K562 treated with DMSO at 1 percent for 4 hours (cell line): ENCODE data around the gene CHRNG. TPM values are rescaled to one million over a fixed set of nuclear protein-coding genes. Genes with fewer than 3 reads are reported as not detected.

ENCODE experiments used
- total RNA-seq: library from RNA; unstranded; fragments of 300-600 nt; gene quantifications from 2 replicates; pipeline ENCODE4 v1.2.3, GENCODE V29; 2022; ENCODE audit not compliant: insufficient read depth

CHRNG gene, protein sequence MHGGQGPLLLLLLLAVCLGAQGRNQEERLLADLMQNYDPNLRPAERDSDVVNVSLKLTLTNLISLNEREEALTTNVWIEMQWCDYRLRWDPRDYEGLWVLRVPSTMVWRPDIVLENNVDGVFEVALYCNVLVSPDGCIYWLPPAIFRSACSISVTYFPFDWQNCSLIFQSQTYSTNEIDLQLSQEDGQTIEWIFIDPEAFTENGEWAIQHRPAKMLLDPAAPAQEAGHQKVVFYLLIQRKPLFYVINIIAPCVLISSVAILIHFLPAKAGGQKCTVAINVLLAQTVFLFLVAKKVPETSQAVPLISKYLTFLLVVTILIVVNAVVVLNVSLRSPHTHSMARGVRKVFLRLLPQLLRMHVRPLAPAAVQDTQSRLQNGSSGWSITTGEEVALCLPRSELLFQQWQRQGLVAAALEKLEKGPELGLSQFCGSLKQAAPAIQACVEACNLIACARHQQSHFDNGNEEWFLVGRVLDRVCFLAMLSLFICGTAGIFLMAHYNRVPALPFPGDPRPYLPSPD
- total RNA-seq: not detected in 2 replicates

DNA sequence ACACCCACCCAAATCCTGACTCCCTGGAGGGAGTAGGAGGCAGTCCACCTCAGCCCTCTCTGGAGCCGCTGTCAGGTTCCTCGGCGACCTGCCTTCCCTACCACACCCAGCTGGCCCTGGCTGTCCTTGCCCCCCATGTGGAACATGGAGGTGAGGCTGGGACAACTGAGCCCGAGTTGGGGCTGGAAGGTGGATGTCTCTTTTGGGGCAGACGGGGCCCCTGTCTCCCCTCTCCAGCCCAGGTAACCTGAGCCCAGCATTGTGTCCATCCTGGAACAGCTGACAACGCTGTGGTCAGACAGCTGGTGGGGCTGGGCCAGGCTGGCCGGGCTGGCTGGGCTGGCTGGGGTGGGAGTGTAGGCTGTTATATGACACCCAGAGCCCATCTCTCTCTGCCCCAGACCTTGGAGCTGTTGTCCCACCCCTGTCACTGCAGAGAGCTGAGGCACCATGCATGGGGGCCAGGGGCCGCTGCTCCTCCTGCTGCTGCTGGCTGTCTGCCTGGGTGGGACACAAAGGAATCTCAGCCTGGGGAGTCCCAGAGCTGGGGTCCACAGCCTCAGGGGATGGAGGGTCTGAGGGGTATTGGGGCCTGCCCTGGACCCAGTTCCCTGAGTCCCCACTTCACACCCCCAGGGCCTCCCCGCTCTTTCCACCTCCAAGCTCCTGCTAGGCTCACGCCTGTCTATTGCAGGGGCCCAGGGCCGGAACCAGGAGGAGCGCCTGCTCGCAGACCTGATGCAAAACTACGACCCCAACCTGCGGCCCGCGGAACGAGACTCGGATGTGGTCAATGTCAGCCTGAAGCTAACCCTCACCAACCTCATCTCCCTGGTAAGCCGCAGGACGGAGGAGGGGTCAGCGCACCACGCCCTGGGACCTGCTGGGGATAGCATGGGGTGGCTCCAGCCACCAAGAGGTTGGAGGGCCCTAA, at the start of gene CHRNG:
Gene CHRNG (plus strand): TSS at position 395 of the 934 bp plus-strand sequence. CDS start 56 bp downstream, at position 451.

DNA sequence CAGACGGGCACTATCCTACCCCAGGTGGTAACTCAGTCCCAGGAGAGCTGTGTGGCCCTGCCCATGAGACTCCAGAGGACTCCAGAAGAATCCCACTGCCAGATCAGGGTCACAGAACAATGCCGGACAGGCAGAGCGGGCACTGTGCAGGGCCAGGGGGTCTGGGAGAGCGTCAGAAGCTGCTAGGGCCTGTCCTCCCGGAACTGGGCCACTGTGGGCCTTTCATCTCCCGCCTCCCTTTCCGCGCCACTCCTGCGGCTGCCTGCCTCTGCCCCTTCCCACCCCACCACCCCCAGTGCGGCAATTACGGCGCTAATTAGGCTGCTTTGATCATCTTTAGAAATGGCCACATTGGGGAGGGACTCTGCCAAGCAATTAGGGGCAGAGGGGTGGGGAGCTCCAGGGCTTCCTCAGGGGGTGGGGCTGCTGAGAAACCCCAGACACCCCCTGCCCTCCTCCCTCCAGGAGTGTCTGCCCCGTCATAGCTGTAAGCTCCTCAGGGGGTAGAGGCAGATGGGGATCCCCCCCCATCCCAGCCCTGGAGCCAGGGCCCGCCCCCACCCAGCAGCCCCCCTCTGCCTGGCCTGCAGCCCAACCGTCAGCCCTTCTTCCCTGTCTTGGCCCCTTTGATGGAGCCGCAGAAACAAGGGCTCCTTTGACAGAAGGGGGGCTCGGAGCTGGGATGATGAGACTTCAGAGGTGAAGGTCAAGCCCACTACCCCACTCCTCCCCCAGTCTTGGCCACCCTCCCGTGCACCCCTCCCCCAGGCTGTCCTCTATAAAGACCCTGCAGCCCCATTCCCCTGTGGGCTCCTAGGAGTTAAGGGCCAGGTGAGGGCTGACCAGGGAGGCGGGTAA, 19.7 kb upstream of the CHRNG start, which contains the start of gene PRSS56:
Gene PRSS56 (plus strand): TSS at position 808 of the 858 bp plus-strand sequence. CDS start 211 bp downstream, outside the sequence.

DNA sequence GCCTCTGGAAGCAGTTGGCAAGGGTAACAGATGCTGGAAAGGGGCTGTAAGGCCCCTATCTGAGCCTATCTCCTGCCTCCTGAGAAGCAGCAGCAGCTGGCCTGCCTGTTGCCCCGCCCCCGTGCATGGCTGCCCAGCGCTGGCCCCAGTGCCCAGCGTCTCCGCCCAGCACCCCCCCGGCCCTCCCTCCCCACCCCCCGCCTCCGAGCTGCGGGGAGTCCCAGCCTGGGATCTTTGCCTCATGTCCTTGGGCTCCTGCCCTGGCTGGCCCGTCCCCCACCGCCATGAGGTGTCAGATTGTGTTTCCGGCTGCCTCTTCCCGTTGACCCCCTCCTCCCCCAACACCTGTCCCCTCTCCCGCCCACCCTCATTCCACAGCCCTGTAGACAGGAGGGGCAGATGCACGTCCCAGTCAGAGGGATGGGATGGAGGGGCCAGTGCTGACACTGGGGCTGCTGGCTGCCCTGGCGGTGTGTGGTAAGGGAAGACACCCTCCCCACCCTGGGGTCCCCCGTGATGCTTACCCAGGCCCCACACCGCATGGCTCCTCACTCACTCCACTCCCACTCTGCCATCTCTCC, 13.6 kb upstream of the CHRNG start, which contains the start of gene CHRND:
Gene CHRND (plus strand): TSS at position 370 of the 581 bp plus-strand sequence. CDS start 56 bp downstream, at position 426.

DNA sequence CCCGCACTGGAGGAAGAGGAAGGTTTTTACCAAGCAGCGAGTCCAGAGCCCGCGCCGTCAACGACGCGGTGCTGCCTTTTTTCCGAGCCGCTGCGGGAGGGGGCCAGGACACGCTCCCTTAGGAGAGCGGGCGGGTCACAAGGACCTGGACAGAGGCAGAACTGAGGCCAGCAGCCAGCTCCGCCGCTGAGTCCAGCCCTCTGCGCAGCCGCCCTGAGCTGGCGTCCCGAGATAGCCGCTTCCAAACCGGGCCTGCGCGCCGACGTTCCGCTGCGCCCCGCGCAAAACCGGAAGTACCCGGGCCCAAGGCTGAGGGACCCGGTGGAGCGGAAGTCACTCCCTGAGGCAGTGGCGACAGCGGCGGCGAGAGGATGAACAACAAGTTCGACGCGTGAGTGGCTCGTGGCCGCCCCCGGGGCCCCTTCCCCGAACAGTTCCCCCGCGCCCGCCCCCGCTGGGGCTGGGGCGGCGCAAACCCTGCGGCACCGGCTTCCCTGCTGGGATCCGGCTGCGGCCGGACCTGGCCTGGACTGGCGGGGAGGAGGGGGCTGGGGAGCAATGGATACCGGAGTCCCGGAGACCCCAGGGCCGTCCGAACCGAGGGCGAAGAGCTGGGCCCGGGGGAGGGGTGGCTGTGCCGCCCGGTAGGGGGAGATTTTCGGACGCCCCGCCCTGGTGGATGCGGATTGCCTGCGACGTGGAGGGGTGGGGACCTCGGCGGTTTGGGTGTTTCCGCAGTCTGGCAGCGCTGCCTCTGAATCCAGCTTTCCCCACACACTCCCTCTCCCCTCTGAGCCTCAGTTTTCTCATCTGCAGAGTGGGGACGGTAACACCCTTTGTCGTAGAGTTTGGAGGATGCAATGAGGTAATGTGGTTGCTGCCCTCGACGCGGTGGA, 11.1 kb downstream of the CHRNG start, which contains the start of the genes EIF4E2 and TIGD1:
Gene EIF4E2 (plus strand): TSS at position 336 of the 896 bp plus-strand sequence. CDS start 36 bp downstream, at position 372.
Gene TIGD1 (minus strand): TSS at position 204 of the 896 bp plus-strand sequence. CDS start 675 bp downstream, outside the sequence.

Other genes with a start within 250 kb of the CHRNG start
- gene ALPP, start 160.9 kb upstream of the CHRNG start, total RNA-seq: not detected in 2 replicates
- not detected in 2 replicates for gene ALPG, start 132.8 kb upstream of the CHRNG start, total RNA-seq
- not detected in 2 replicates for gene ALPI, start 83.5 kb upstream of the CHRNG start, total RNA-seq
- gene ECEL1, start 51.9 kb upstream of the CHRNG start, total RNA-seq: not detected in 2 replicates
- gene PRSS56, start 19.3 kb upstream of the CHRNG start, total RNA-seq: not detected in 2 replicates
- gene CHRND, start 13.5 kb upstream of the CHRNG start, total RNA-seq: not detected in 2 replicates
- 1.9 TPM in 2 replicates for gene TIGD1, start 10.9 kb downstream of the CHRNG start, total RNA-seq
- 46.7 and 52.0 TPM in 2 replicates for gene EIF4E2, start 11.0 kb downstream of the CHRNG start, total RNA-seq
- 10.8 and 20.4 TPM in 2 replicates for gene EFHD1, start 93.9 kb downstream of the CHRNG start, total RNA-seq
- 17.6 and 19.1 TPM in 2 replicates for gene GIGYF2, start 157.6 kb downstream of the CHRNG start, total RNA-seq
- gene KCNJ13, start 236.9 kb downstream of the CHRNG start, total RNA-seq: not detected in 2 replicates